GM12872 (cell line): ENCODE data around the gene ARMC9.

ENCODE experiments used
- CTCF ChIP-seq: IDR thresholded peaks from 3 replicates; pipeline ENCODE4 v1.5.1; 2011; ENCODE audit warnings: low read depth, mild to moderate bottlenecking, low read length, moderate library complexity; ENCODE audit not compliant: insufficient read depth

ARMC9 gene

DNA sequence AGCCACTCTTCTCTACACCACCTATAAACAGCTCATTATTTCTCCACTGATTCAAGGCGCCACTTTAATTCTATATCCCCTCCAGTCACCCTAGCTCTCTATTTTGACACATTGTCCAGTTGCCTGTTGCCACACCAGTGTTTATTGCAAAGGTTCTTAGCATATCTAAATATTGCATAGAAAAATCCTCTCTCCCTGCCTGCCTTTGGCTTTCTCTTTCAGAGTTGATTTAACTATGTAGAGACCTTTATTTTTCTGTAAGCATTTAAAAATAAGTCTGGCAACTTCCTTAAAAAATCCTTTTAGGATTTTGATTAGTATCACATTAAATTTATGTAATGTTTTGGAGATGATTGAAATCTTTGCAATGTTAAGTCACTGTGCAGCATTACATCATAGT, 149.2 kb downstream of the ARMC9 start:
- TF ChIP-seq CTCF, result no peak

- no peak for TF ChIP-seq CTCF
Observed at GRCh38 chr2:231348173-231348572, 149.7 kb downstream of the ARMC9 start.

- no peak for TF ChIP-seq CTCF
Observed at GRCh38 chr2:231348704-231349373, 150.4 kb downstream of the ARMC9 start.

DNA sequence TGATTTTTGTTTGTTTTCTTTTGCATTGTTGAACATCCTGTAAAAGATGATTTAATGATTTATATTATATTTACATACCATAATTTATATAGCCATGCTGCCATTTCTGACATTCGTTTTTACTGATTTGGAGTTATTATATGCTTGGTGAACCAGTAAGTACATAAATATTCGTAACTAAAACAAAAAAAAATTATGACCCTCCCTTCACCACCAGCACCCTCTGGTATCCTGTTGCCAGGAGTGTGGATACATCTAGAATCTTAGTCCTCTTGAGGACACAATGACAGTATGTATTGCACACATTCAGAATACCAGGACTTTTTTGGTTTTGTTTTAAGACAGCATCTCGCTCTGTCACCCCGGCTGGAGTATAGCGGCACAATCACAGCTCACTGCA, 153.2 kb downstream of the ARMC9 start:
- TF ChIP-seq CTCF, result no peak

- no peak for TF ChIP-seq CTCF
Observed at GRCh38 chr2:231353469-231353868, 155.0 kb downstream of the ARMC9 start.

- no peak for TF ChIP-seq CTCF
Observed at GRCh38 chr2:231355508-231356465, 157.4 kb downstream of the ARMC9 start.

DNA sequence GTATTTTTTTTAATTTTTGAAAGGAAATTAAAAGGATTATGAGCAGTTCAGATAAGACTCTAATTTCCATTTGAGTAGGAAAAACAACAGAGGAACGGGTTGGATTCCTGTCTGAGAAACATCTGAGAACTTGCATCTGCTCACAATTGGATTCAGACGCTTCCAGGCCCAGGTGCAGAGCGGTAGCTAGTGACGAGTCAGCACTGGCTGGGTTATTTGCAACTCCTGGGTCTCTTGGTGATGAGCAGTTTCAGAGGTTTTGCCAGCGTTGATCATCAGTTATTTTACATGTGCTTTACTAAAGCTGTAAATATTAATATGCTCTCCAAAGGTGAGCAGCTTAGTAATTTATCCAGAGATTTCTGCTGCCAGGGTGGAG, 158.0 kb downstream of the ARMC9 start:
- TF ChIP-seq CTCF, result no peak
